Stimulated activated CD8-positive, alpha-beta memory T cell treated with anti-CD3 and anti-CD28 coated beads, Interleukin-7, amount 100 ng/mL, for 1 hour (primary cell): ENCODE data around the gene ERN1.

Source experiments
- DNase-seq, 2 donors: peaks; one replicate each; pipeline ENCODE4 v3.0.0-alpha.2; 2020; ENCODE audit warnings: low read depth in 2 of 2

The ERN1 gene

DNA sequence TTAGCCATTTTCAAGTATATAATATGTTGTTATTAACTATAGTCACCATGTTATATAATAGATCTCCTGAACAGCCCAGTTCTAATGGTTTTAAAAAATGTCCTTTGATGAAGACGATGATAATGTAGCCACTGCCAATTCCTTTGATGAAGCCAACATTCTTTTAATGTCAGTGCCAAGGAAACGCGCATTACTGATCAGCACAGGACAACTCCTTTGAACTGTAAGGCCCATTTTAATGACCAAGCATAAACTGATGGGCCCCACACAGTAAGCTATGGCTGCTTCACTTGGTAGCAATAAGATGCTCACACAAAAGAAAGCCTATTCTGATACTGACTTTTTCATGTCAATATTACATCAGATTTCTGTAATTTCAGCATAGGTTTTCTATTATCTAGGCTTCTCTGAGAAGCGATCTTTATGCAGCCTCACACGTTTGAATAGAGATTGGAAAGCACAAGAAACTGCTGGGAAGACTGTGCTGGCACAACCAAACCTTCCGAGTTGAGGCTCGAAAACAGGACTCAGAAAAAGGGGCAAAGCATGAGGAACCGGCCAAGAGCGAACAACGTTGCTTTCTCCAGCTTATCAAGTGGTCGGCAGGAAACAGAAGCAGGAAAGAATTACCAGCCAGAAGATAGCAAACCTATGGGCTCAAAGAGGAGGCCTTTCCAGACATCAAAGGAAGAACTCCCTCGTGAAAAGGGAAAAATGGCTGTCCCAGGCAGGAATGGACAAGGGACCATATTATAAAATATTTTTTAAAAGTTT is 19.4 kb downstream of the ERN1 start:
- DNase-seq = no peak

DNA sequence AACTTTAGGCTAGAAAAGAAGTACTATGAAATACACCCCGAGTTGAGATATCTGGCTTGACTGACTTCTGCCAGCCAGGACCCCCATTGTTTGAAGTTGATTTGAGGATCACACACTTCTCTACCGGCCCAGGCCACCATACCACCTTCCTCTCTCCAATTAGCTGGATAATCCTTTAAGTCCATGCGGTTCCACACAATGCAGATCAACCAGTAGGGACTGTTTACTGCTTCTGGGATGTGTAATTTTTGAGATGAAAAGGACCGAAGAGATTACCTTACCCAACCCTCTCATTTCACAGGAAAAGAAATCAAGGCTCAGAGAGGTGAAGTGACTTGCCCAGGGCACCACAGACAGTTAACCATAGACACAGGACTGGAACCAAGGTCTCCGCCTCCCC is 20.5 kb downstream of the ERN1 start:
- DNase-seq = no peak

DNA sequence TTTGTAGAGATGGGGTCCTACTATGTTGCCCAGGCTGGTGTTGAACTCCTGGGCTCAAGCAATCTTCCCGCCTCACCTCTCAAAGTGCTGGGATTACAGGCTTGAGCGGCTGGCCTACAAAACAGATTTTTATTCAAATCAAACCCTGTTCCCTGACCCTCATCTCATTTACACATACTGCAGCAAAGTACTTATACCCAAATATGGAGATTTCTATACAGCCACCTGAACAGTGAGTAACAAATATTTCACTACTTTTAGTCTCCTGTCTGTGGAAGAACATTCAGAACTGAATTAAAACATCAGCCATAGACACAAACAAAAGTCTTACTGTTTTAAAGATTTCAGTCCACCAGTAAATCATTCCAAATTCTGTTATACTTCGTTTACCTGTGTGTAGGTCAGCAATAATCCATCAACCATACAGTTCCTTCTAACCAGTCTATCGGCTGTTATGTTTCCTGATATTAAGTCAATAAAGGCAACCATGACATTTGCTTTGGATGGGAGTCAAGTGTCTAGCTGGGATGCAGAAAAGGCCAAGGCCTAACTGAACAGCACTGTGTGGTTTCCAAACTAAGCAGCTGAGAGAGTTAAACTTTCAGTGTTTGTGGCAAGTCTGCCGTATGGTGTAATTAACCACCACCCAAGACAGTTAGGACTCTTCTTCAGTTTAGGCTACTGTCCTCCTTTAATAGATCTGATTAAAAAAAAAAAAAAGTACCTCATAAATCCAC is 22.3 kb downstream of the ERN1 start:
- no peak for DNase-seq

DNA sequence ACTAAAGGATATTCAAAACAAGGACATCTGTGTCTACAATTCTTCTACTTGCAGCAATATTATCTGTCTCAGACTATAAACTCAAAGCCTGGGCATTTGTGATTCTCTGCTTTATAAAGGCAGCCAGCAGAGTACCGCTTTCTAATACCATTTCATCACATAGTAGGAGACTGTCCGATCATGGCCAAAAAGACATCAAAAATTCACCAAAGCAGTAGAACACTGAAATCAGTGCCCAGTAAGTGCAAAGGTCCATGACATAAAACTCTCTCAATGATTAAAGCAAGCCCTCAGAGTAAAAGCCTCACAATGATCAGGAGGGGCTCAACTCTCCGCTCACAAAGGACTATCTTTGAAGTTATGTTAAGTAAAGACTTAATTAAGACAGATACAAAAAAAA is 23.0 kb downstream of the ERN1 start:
- DNase-seq = no peak

DNA sequence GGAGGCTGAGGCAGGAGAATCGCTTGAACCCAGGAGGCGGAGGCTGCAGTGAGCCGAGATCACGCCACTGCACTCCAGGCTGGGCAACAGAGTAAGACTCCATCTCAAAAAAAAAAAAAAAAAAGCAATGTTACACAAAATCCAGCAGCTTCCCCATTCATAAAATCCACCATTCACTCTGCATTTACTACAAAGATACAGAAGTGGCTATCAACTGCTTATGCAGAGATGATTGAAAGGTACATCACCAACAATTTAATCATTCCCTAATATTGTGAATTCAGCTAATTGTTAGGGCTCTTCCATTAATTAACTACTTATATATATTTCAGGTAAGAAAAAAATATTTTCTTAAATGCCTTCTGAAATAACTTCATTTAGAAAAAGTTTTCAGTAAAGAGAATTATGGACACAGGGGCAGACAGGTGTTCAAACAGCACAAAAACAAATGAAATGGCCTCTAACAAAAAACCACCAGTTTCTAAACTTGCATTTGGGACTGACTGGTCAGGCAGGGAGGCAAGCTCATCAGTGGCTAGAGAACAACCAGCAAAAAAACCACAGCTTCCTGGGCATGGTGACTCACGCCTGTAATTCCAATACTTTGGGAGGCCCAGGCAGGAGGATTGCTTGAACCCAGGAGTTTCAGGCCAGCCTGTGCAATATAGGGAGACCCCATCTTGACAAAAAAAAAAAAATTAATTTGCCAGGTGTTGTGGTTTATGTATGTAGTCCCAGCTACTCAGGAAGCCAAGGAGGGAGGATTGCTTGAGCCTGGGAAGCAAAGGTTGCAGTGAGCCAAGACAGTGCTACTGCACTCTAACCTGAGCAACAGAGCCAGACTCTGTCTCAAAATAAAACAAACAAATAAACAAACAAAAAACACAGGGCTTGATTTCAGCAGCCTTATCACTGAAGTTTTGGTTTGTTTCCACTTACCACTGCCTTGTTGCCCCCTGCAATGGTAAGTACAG is 26.3 kb downstream of the ERN1 start:
- DNase-seq = no peak

DNA sequence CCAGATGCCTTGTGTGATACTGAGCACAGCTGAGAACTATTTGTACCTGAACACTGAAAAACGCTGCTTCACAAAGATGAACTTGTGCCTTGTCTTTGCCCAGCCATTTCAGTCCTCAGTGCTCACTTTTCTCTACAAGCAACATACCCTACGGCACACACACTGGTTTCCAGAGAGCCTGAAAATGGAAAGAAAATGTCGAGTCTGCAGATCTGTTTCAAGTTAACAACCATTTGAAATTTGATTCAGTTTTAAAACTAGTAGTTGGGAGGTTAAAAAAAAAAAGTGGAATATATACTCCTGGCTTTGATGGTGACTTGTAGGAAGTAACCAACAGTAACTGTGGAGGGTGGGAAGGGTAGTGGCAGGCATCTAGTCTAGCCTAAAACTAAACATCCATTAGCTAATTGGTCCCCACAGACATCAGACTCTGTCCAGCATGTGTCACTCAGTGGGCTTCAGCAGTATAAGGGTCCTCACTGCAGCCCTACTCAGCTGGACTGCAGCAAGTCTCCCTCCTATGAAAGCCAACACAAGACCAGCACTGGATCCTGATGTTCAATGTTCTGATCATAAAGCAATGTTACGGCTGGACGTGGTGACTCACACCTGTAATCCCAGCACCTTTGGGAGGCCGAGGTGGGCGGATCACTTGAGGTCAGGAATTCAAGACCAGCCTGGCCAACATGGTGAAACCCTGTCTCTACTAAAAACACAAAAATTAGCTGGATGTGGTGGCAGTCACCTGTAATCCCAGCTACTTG is 27.1 kb downstream of the ERN1 start:
- no peak for DNase-seq

DNA sequence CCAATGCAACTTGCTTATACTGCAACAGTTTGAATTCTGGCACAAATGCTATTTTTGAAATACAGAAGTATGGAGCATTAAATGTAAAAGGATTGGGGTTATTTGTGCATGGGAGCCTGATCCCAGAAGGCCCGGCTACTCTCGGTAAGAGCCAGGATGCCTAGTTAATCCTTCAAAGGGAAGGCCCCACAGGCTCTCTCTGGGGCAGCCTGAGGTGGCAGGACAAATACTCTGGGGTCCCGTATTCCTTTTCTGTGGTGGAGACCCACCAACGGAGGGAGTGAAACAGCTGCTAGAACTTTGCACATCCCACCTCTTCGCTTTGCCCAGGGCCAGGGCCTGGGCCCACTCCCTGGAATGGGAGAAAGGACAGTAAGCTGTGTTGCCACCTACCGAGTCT is 30.4 kb downstream of the ERN1 start:
- no peak for DNase-seq

DNA sequence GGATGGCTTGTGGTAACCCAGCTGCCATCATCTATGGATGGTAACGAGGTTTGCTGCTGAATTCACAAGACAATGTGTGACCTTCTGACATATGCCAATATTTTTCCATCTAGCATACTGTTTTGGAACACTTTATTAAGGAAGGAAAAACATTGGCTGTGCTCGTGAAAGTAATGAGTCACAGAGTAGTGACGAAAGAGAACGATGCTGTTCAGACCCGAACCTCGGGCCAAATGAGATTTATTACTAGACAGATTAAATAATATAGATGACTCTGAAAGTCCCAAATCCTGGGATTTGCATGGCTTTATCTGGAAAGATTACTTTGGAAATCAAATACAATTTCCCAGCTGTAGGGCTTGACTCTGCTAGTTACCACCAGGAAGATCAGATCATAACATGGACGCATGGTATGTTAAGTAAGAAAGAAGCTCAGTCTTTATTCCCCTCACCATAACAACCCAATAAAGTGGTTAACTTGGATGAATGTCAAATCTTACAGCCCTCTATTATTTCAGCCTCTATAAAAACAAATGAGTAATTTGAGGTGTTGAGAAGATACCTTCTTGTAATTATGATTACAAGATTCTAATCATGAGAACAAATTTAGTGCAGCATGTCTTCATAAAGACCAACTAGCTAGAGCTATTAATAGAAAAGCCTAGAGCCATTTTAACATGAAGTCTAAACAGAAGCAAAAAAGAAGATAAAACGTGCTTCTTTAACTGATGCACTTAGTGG is 32.6 kb downstream of the ERN1 start:
- no peak for DNase-seq

DNA sequence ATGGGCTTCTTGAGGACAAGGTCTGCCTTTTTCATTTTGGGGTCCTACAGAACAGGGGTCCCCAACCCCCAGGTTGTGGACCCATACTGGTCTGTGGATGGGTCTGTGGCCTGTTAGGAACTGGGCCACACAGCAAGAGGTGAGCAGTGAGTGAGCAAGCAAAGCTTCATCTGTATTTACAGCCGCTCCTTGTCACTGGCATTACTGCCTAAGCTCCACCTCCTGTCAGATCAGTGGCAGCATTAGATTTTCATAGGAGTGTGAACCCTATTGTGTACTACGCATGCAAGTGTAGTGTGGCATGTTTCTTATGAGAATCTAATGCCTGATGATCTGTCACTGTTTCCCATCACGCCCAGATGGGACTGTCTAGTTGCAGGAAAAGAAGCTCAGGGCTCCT is 33.9 kb downstream of the ERN1 start:
- DNase-seq = no peak

DNA sequence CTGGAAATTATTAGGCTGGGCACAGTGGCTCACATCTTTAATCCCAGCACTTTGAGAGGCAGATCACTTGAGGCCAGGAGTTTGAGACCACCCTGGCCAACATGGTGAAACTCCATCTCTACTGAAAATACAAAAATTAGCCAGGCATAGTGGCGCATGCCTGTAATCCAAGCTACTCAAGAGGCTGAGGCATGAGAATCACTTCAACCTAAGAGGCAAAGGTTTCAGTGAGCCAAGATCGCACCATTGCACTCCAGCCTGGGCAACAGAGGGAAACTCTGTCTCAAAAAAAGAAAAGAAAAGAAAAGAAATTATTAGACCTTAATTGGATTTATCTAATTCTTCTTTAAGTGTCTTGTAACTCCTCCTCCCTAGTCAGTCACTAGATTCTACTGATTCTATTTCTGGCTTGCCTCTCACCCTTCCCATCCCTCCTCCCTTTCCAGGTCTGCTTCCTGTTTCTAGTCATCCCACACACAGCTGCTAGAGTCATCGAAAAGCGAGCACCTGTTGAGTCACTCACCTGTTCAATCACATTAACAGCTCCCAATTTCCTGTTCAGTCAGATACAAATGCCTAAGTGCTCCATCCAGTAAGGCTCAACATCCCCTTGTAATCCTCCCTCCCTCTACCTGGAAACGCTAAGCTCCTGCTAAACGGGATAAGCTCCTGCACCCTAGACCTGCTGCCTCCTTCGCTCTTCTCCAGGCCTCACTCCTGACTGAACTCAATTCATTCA is 34.6 kb downstream of the ERN1 start:
- no peak for DNase-seq

DNA sequence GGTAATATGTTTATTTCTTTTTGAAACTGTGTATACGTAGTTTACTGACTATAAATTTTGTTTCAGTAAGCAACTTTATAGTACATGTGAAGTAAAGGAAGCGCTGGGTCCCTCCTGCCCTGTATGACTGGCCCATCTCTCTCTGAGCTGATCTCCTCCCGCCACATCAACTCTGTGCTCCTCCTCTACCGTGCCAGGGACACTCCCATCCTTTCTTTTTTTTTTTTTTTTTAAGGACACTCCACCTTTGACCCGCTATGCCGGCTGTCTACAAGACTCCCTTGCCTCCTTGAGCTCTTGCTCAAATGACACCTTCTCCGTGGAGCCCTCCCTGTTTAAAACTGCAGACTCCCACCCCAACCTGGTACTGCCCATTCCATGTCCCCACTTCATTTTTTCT is 35.5 kb downstream of the ERN1 start:
- DNase-seq = no peak

DNA sequence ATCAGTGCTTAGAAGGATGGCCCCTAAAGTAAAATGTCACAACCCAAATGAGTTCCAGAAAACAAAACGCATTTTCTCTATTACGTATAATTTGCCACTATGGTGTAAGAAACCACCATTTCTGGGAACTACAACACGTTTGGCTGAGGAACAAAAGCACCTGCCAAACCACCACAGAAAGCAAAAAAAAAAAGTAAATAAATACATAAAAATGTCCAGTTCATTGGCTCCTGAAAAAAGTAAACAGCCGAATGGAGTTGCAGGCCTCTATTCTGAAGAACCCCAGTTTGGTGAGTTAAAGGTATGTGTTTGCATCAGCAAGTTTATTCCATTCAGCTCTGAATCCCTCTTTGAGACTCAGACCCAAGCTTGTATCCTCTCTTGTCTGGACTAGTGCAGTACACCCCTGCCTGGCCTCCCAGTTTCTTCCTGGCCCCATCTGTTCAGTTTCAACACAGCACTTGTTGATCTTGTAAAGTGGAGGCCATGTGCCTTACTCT is 36.9 kb downstream of the ERN1 start:
- no peak for DNase-seq

DNA sequence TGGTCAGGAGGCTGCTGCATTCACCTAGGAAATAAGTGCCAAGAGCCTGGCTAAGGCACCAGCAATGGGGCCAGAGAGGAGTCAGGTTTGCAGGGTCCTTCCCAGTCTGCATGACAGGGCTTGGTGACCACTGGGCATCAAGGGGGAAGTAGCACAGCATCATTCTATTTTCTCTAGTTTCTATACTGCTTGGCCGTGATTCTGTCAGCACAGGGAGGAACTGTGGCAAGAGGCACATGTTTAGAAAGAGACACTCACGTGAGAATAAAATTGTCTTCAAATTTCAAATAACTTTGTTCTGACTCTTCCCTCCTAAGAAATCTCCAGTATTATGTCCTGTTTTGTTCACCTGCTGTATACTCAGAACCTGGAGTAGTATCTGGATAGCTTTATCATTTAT is 37.8 kb downstream of the ERN1 start:
- no peak for DNase-seq

DNA sequence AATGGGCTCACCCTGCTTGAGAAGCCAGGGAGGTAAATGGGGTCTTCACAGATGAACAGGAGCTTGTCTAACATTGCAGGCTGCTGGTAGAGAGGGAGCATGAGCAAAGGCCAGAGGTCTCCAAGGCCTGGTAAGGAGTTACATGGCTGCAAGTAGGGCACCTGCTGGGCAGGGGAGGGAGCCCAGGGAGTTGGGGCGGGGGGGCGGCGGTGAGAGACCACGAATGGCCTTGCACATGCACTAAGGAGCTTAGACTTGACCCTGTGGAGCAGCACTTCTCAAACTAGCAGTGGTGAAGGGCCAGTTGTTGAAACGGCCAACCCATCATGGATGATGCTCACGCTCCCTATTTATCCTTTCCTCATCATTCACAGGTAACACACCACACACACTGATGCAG is 38.4 kb downstream of the ERN1 start:
- no peak for DNase-seq

DNA sequence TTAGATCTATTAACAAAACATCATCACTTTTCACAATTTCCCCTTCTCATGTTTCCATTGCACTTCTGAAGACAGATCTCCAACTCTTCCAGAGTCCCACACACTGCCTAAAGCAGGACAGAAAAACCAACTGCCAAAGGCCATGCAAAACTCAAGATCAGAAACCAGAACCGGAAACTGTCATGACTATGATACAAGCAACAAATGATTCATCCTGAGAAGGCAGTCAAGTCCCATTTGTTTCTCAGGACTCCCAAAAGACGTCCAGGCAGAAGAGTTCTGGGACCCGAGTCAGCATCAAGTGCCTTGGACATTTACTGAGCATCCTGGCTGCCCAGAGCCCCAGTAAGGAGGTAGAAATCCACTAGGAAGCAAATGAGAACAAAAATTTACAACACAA is 38.8 kb downstream of the ERN1 start:
- DNase-seq = no peak

DNA sequence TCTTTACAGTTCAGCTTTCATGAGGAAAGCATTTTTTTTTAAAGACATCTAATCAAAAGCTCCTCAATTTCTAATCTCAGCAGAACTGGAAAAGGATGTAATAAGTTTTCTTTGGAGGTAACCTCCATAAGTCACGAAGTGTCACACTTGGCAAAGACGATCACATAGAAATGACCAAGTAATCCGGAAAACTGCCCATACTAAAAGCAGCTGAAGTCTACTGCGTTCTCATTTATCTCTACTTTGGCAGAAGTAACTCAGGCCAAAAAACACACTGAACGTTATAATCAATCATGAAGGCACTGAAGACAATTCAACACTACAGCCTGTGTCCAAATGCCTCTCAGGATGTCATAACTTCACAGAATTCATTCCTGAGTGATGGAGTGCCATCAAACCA is 39.8 kb downstream of the ERN1 start:
- no peak for DNase-seq

DNA sequence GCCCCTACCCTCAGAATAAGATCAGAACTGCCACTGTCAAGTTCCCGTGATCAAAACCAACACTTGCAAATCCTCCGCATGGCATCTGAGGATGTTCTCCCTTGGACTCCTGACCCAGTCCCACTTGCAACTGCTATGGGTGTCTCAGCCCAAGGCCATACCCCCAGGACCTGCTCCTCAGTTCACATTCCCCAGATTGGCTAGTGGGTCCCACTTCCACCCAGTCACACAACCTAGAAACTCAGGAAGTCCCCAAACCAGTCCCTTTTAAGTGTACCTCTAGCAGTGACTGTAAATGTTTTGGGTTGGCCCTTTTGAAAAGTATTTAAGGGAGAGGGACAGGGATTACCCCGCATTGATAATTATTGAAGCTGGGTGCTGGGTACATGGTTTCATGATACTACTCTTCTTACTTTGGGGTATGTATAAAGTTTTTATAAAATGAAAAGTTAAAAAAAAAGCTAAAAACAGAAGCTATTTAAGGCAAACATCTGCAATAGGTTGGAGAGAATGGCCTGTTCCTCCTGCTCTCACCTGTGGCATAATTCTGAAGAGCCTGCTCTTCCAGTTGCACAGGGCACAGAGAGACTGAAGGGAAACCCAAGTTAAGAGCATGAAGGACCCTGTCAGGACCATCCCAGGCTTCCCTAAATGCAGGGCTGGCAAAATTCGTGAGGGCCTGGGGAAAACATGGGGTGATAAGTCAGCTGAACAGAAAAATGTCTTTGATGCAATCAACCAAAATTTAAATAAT is 42.5 kb downstream of the ERN1 start:
- DNase-seq = no peak

DNA sequence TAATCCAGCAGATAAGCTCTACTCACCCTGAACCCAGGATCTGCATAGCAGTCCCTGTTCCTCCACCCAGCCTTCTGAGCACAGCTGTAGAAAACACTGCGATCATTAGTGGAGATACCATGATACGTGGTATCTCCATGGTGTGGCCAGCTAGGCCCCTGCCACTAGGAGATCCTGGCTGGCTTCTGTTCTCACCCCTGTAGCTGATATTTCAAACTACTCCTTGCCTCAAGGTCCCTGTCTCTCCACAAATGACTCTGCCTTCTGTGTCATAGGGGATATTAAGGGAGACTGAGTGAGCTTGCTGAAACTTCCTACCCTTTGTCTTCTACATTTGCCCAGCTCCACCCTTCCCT is 44.3 kb downstream of the ERN1 start:
- no peak for DNase-seq

DNA sequence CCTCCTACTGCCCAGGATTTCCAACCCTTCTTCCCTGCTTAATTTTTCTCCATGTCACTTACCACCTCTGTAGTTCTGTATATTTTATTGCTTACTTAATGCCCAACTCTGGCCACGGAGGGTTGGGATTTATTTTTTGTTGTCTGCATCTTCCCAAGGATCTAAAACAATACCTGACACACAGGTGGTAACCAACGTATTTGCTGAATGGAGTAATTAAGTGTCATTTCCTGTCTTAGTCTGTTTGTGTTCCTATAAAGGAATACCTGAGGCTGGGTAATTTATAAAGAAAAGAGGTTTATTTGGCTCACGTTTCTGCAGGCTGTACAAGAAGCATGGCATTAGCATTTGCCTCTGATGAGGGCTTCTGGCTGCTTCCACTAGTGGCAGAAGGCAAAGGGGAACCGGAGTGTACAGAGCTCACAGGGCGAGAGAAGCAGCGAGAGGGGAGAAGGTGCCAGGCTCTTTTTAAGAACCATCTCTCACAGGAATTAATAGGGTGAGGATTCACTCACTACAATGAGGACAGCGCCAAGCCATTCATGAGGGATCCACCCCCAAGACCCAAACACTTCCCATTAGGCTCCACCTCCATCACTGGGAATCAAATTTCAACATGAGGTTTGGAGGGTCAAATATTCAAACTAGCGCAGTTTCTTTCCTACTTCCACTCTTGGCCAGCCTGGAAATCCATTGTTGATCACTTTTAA is 44.8 kb downstream of the ERN1 start:
- DNase-seq = no peak
